Prostate gland (tissue), 2 donors: ENCODE data around the gene AKAP8. TPM values are rescaled to one million over a fixed set of nuclear protein-coding genes. Genes with fewer than 3 reads are reported as not detected.

Experiments used
- DNase-seq: peaks from one replicate; pipeline ENCODE4 v3.0.0-alpha.2; 2019; ENCODE audit warnings: low spot score
- H3K27ac ChIP-seq, 2 donors: fragments of 200-600 bp; sonication (generic); 2 replicates each; pipeline ENCODE4 v1.5.1; 2017 to 2019
- H3K27me3 ChIP-seq: fragments of 200-600 bp; sonication (generic); replicated peaks from 2 replicates; pipeline ENCODE4 v1.5.1; 2019; ENCODE audit not compliant: insufficient read depth
- H3K36me3 ChIP-seq, 2 donors: fragments of 200-600 bp; sonication (generic); 1 replicate in 1 of 2; 2 replicates in 1 of 2; pipeline versions ENCODE4 v1.5.1 to v1.8.1; 2017 to 2019
- H3K4me1 ChIP-seq: fragments of 200-600 bp; sonication (generic); replicated peaks from 2 replicates; pipeline ENCODE4 v1.5.1; 2019
- H3K4me3 ChIP-seq, 2 donors: fragments of 200-600 bp; sonication (generic); 2 replicates each; pipeline ENCODE4 v1.5.1; 2017 to 2019
- H3K9me3 ChIP-seq: fragments of 200-600 bp; sonication (generic); 2 replicates; pipeline ENCODE4 v1.5.1; 2017
- POLR2A ChIP-seq: fragments of 450-650 bp; IDR thresholded peaks from one replicate; pipeline ENCODE4 v1.6.1; 2016; ENCODE audit warnings: antibody characterized with exemption, mild to moderate bottlenecking
- POLR2AphosphoS5 ChIP-seq: sonication (generic); formaldehyde crosslinking; IDR thresholded peaks from one replicate; pipeline ENCODE4 v1.6.1; 2017; ENCODE audit warnings: antibody characterized with exemption
- WGBS: methylation state at CpG from one replicate; pipeline ENCODE4 v1.1.5; 2018; 5-methylcytosine and 5-hydroxymethylcytosine counted together
- intact Hi-C: fragments of 100-400 bp; cut with DNase I; formaldehyde crosslinking; loops from one replicate; pipeline ENCODE4 v1.14.2; 2022
- total RNA-seq, 2 donors: library from RNA; depleted of rRNA; stranded (reverse); fragments of >200 nt; gene quantifications; one replicate each; pipeline ENCODE4 v1.1.0, GENCODE V29; 2016
- TF ChIP-seq, protein P1 (sequence below), 4 experiments: fragments of 200-600 bp in 2 of 4; fragments of 450-650 bp in 2 of 4; sonication (generic) in 2 of 4; IDR thresholded peaks; 1 replicate in 3 of 4; 2 replicates in 1 of 4; pipeline ENCODE4 v1.5.1; 2016 to 2019; ENCODE audit warnings: antibody characterized with exemption in 4 of 4, mild to moderate bottlenecking in 2 of 4, moderate library complexity in 2 of 4

Gene AKAP8
- 10 to 100 TPM; 30.3 to 34.2 TPM for total RNA-seq

DNA sequence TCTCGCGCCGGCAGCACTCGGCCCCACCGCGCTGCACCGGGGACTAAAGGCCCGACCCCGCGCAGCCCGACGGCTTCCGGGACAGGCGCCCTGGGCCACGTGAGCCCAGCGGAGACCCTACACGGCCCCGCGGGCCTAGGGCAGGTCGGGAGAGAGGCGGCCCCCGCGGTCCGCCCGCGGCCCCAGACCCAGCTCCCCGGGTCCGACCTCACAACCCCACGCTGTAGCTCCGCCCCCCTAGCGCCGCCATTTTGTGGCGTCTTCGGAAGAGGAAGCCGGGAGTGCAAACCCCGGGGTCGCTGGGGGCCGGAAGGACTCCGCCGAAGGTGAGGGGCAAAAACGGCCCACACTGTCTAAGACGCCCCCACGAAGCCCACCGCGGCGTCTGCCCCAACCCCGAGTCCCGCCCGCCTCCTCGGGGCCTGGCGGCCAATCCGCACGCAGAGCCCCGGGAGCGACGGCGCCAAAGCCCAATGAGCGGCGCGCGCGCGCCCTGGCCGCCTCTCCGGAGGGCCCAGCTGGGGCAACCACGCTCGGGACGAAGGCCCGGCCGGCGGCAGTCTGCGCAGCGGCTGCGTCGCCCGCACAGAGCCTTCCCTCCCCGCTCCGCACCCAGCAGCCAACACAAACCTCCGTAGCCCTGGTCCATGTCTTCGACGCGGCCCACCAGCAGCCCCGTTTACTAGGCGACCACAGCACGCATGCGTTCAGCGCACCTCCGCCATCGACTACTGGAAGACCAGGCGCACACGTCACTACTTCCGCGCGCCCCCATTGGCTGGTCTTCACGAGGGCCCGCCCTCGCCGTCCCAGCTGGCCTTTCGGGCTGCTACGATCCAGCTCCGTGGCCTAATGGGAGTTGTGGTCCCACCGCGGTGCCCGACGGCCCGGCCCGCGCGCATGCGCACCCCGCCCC lies at the start of gene AKAP8:
Gene AKAP8 (minus strand): TSS at position 705 of the 916 bp plus-strand sequence. CDS start 56 bp downstream, at position 649.
- H3K4me1 ChIP-seq, result peaks cover 17% of the 10 kb centered on the region
- intact Hi-C loops, result loop anchor here (5.0 kb wide), 2 partner anchors 53 to 112 kb away; no protein-coding TSS in a partner anchor
- DNase-seq, result peak; percentile 99
- no peaks in the 10 kb centered on the region for H3K27me3 ChIP-seq
- H3K9me3 ChIP-seq, result no peaks in the 10 kb centered on the region
- H3K4me3 ChIP-seq, result peak within 1 kb of the TSS; percentile 80 to 94
- under 1% methylated on average over 87 of the region's 111 CpGs for WGBS
- TF ChIP-seq POLR2A, result peak; percentile 66
- TF ChIP-seq, protein P1, sequence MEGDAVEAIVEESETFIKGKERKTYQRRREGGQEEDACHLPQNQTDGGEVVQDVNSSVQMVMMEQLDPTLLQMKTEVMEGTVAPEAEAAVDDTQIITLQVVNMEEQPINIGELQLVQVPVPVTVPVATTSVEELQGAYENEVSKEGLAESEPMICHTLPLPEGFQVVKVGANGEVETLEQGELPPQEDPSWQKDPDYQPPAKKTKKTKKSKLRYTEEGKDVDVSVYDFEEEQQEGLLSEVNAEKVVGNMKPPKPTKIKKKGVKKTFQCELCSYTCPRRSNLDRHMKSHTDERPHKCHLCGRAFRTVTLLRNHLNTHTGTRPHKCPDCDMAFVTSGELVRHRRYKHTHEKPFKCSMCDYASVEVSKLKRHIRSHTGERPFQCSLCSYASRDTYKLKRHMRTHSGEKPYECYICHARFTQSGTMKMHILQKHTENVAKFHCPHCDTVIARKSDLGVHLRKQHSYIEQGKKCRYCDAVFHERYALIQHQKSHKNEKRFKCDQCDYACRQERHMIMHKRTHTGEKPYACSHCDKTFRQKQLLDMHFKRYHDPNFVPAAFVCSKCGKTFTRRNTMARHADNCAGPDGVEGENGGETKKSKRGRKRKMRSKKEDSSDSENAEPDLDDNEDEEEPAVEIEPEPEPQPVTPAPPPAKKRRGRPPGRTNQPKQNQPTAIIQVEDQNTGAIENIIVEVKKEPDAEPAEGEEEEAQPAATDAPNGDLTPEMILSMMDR (IDR thresholded peaks at IDR 0.05), result peak in 2 of 4 experiments; percentile 4 to 14
- TF ChIP-seq POLR2AphosphoS5, result peak; percentile 86
- H3K36me3 ChIP-seq, result no peaks in the 10 kb centered on the region
- H3K27ac ChIP-seq, result peak within 1 kb of the TSS; percentile 92 to 96

DNA sequence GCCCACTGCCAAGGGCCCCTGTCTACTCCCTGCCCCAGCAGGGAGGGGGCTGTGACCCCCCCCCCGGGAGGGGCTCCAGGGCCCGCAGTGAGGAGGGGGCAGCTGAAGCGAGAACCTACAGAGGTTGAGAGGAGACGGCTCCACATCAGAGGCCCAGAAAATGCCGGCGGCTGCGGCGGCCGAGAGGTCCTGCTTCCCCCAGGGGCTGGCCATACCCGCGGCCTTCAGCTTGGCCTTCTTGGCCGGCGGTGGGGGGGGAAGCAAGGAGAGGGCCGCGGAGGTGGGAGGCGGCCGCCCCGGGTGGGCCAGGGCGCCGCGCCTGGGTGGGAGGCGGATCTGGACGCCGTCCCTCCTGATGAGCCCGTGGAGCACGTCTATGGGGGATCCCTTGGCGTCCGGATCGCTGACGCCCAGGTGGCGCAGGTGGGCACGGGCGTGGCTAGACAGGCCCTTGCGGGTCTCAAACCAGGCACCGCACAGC lies 48.4 kb upstream of the AKAP8 start:
- H3K4me1 ChIP-seq, result peaks cover 12% of the 10 kb centered on the region
- H3K36me3 ChIP-seq, result peaks cover 6 to 23% of the 10 kb centered on the region in 2 donors
- no peak for DNase-seq
- TF ChIP-seq, protein P1 (IDR thresholded peaks at IDR 0.05), result no peak
- no peak for TF ChIP-seq POLR2A
- TF ChIP-seq POLR2AphosphoS5, result no peak
- 90% methylated on average over 31 of the region's 35 CpGs for WGBS
- H3K27me3 ChIP-seq, result no peaks in the 10 kb centered on the region
- no peaks in the 10 kb centered on the region for H3K9me3 ChIP-seq
- no peak overlapping the region for H3K4me3 ChIP-seq
- H3K27ac ChIP-seq, result no peak overlapping the region
- intact Hi-C loops, result no loop called here

DNA sequence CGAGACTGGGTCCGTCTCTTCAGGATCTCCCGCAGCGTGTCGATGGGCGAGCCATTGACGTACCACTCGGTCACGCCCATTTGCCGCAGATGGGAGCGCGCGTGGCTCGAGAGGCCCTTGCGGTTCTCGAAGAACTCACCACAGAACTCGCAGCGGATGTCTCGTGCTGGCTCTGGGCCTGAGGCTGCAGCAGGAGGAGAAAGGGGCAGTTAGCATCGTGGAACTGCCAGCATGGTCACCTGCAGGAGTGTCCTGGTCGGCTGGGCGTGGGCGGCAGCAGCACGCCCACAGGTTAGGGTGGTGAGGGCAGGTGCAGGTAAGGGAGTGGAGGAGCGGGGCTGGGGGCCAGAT lies 47.7 kb upstream of the AKAP8 start:
- peaks cover 6 to 23% of the 10 kb centered on the region in 2 donors for H3K36me3 ChIP-seq
- 94% methylated on average over 18 of the region's 25 CpGs for WGBS

DNA sequence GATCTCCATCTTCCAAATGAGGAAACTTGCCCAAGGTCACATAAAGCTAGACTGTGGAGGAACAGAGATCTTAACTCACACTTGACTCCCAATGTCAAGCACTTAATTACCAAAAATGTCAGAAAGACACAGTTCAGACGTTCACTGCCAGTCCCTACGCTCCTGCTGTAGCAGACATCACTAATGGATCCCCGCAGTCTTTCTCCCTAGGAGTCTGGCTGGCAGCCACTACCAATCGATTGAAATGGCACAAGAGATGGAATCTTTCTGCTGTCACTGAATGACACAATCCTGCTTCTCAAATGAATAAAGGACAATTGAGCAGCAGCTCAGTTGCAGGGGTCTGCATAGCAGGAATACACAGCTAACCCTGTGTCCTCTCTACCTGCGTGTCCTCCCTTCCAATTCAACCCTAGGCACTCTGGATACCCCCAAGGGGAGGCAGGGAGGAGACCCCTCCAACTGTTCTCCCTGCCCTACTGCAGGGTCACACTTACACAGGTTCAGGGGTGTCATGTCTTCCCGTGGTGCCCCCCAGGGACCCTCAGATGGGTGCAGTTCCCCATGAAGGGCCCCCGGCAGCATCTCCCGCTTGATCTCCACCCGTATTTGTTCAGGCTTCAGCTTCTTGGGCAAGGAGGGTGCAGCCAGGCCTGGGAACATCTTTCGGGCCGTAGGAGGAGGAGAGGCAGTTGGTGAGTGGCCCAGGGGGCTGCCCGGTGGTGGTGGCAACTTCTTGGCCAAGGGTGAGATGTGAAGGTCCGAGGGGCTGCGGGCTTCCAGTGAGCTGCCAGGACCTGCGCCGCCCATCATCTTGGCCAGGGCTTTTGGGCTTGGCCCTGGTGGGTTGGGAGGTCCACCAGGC lies 47.1 kb upstream of the AKAP8 start:
- TF ChIP-seq, protein P1 (IDR thresholded peaks at IDR 0.05), result no peak
- TF ChIP-seq POLR2AphosphoS5 (no peak), POLR2A (no peak)

More for the DNA sequence above, 47.7 kb upstream of the AKAP8 start:
- intact Hi-C loops, result no loop called here
- DNase-seq, result no peak
- no peak overlapping the region for H3K27ac ChIP-seq
- no peaks in the 10 kb centered on the region for H3K9me3 ChIP-seq
- peaks cover 14% of the 10 kb centered on the region for H3K4me1 ChIP-seq
- no peaks in the 10 kb centered on the region for H3K27me3 ChIP-seq
- TF ChIP-seq, protein P1 (IDR thresholded peaks at IDR 0.05), result no peak
- no peak for TF ChIP-seq POLR2A
- TF ChIP-seq POLR2AphosphoS5, result no peak
- no peak overlapping the region for H3K4me3 ChIP-seq

More for the DNA sequence above, 47.1 kb upstream of the AKAP8 start:
- Histone ChIP-seq H3K4me1 (peaks cover 18% of the 10 kb centered on the region), H3K9me3 (no peaks in the 10 kb centered on the region), H3K36me3 (peaks cover 6 to 23% of the 10 kb centered on the region in 2 donors), H3K27me3 (no peaks in the 10 kb centered on the region), H3K27ac (no peak overlapping the region), H3K4me3 (no peak overlapping the region)
- no peak for DNase-seq
- intact Hi-C loops, result no loop called here
- WGBS, result 89% methylated on average over 16 of the region's 16 CpGs
